Tibial nerve (tissue), 4 donors: ENCODE measurements around the gene NRXN3. TPM values are rescaled to one million over a fixed set of nuclear protein-coding genes. Genes with fewer than 3 reads are reported as not detected.

Experiments
- DNase-seq, 2 donors: peaks; one replicate each; pipeline ENCODE4 v3.0.0-alpha.2; 2019; ENCODE audit warnings: low spot score in 2 of 2
- H3K27ac ChIP-seq, 4 donors: fragments of 200-600 bp; sonication (generic) in 3 of 4; one replicate each; pipeline ENCODE4 v1.5.1; 2017 to 2019; ENCODE audit warnings: mild to moderate bottlenecking in 1 of 4
- H3K27me3 ChIP-seq, 2 donors: fragments of 200-600 bp; sonication (generic) in 1 of 2; one replicate each; pipeline versions ENCODE4 v1.5.1 to v1.6.0; 2017 to 2019
- H3K36me3 ChIP-seq, 3 donors: fragments of 200-600 bp; sonication (generic); one replicate each; pipeline ENCODE4 v1.5.1; 2018 to 2019
- H3K4me1 ChIP-seq, 4 donors: fragments of 200-600 bp; sonication (generic) in 3 of 4; one replicate each; pipeline ENCODE4 v1.5.1; 2017 to 2019
- H3K4me3 ChIP-seq, 4 donors: fragments of 200-600 bp; sonication (generic) in 3 of 4; one replicate each; pipeline ENCODE4 v1.5.1; 2017 to 2019; ENCODE audit warnings: mild to moderate bottlenecking in 1 of 4, moderate library complexity in 1 of 4
- H3K9me3 ChIP-seq, 4 donors: fragments of 200-600 bp; sonication (generic) in 3 of 4; one replicate each; pipeline ENCODE4 v1.5.1; 2017 to 2019
- CTCF ChIP-seq, 5 experiments: fragments of 200-600 bp in 3 of 5; fragments of 450-650 bp in 2 of 5; sonication (generic) in 3 of 5; IDR thresholded peaks; one replicate each; pipeline ENCODE4 v1.5.1; 2016 to 2019; ENCODE audit warnings: antibody characterized with exemption in 5 of 5, mild to moderate bottlenecking in 3 of 5, moderate library complexity in 2 of 5
- EP300 ChIP-seq, 2 donors: sonication (generic); formaldehyde crosslinking; IDR thresholded peaks; one replicate each; pipeline ENCODE4 v1.6.1; 2017; ENCODE audit warnings: antibody characterized with exemption in 2 of 2, mild to moderate bottlenecking in 1 of 2
- POLR2A ChIP-seq, 2 donors: fragments of 450-650 bp; IDR thresholded peaks; one replicate each; pipeline ENCODE4 v1.6.1; 2017; ENCODE audit warnings: antibody characterized with exemption in 2 of 2, mild to moderate bottlenecking in 2 of 2, moderate library complexity in 2 of 2
- WGBS, 2 donors: methylation state at CpG; one replicate each; pipeline ENCODE4 v1.1.5; 2018; 5-methylcytosine and 5-hydroxymethylcytosine counted together
- total RNA-seq, 4 donors: library from RNA; depleted of rRNA; stranded (reverse); fragments of >200 nt; gene quantifications; one replicate each; pipeline ENCODE4 v1.1.0, GENCODE V29; 2016

The NRXN3 gene
- total RNA-seq, 4 donors from 2014 or later, result 16.7 to 52.2 (median 19.7) TPM

DNA sequence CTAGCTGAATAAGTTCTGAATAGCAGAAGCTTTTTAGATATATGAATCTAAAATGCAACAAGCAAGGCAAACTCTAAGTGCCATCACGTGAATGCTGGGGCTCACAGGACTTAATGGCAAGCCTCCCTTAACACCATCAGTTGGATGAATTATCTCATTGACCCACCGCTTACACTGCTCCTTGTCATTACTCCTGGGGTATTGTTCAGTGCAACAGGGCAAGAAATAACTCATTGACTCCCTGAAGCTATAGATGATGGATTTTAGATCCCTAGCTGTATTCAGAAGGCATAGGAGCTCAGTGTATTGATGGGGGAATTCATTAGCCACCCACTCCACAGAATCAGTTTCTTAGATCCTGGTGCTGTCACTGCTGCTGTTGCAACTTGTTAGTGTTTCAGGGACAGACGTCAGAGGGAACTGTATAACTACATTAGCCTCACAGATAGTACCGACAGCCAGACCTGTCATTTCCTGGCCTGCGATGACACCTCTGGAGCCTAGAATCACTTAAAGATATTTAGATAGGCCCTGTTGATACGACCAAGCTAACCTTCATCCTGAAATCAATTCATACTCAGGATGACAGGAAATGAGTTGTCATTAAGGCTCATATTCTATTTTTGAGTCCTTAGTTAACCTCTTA lies 1305.8 kb downstream of the NRXN3 start:
- no peak for DNase-seq
- no peaks in the 10 kb centered on the region for H3K27me3 ChIP-seq
- WGBS, 2 donors, result 61 to 71% methylated on average over 6 of the region's 6 CpGs
- H3K36me3 ChIP-seq, result no peaks in the 10 kb centered on the region
- H3K4me1 ChIP-seq, result no peaks in the 10 kb centered on the region
- TF ChIP-seq EP300 (IDR thresholded peaks at IDR 0.05) (no peak), POLR2A (IDR thresholded peaks at IDR 0.05) (no peak), CTCF (IDR thresholded peaks at IDR 0.05) (no peak)
- H3K4me3 ChIP-seq, result no peak overlapping the region
- no peak overlapping the region for H3K27ac ChIP-seq
- no peaks in the 10 kb centered on the region for H3K9me3 ChIP-seq

GRCh38 chr14:79476552-79476951 lies 1306.4 kb downstream of the NRXN3 start:
- TF ChIP-seq CTCF (IDR thresholded peaks at IDR 0.05) (no peak), POLR2A (IDR thresholded peaks at IDR 0.05) (no peak), EP300 (IDR thresholded peaks at IDR 0.05) (no peak)
- WGBS, 2 donors, result 86% methylated on average over 2 of the region's 2 CpGs
- no peaks in the 10 kb centered on the region for H3K4me1 ChIP-seq
- no peak for DNase-seq
- no peaks in the 10 kb centered on the region for H3K27me3 ChIP-seq
- H3K9me3 ChIP-seq, result no peaks in the 10 kb centered on the region
- no peak overlapping the region for H3K4me3 ChIP-seq
- H3K27ac ChIP-seq, result no peak overlapping the region
- no peaks in the 10 kb centered on the region for H3K36me3 ChIP-seq

DNA sequence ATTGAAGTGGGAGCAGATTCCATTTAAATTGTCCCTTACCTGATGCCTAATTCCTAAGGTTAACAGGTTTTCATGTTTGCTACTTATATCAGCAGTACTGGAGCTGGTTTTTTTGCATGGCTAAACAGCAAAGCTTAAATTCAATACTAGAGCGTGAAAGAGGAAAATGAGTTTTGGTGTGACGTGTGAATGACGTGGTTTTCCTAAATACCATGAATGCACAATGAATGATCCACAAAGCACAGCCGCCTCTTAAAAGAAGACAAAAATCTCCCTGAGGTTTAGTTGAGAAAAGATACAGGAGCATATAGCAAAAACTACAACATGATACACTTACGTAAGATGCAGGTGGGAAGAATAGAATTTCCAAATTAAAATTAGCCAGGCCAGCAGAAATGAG lies 1310.0 kb downstream of the NRXN3 start:
- 86 to 93% methylated on average over 5 of the region's 5 CpGs for WGBS, 2 donors
- Histone ChIP-seq H3K27me3 (no peaks in the 10 kb centered on the region), H3K4me1 (peaks cover 0 to 7% (median 0%) of the 10 kb centered on the region in 4 donors), H3K9me3 (no peaks in the 10 kb centered on the region), H3K4me3 (no peak overlapping the region), H3K27ac (no peak overlapping the region), H3K36me3 (no peaks in the 10 kb centered on the region)
- DNase-seq, result no peak
- no peak for TF ChIP-seq POLR2A (IDR thresholded peaks at IDR 0.05)
- no peak for TF ChIP-seq CTCF (IDR thresholded peaks at IDR 0.05)
- no peak for TF ChIP-seq EP300 (IDR thresholded peaks at IDR 0.05)

DNA sequence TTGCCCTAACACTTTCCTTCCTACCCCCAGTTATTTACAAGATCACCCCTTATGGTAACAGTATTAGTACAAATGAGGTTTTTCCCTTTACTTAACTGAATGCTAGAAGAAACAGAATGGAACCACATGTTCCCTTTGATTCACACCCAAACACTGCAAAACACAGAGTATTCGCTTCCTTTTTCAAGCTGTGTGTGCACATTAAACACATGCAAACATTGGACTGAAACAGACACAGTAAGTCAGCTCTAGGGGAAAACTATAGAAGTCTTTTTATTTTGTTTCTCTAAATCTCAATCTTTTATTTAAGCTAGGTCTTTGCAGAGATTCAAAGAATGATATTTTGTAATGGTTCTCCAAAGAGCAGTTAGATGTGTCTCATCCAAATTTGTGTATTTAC lies 1312.7 kb downstream of the NRXN3 start:
- Histone ChIP-seq H3K4me3 (no peak overlapping the region), H3K27ac (peak overlapping the region in 1 of 4 donors; percentile 78), H3K9me3 (no peaks in the 10 kb centered on the region), H3K36me3 (no peaks in the 10 kb centered on the region), H3K4me1 (peaks cover 0 to 7% (median 0%) of the 10 kb centered on the region in 4 donors), H3K27me3 (no peaks in the 10 kb centered on the region)
- TF ChIP-seq CTCF (IDR thresholded peaks at IDR 0.05), result no peak
- no peak for TF ChIP-seq EP300 (IDR thresholded peaks at IDR 0.05)
- no peak for TF ChIP-seq POLR2A (IDR thresholded peaks at IDR 0.05)
- no peak for DNase-seq
- 75 to 79% methylated on average over 1 of the region's 1 CpG for WGBS, 2 donors

- Histone ChIP-seq H3K9me3 (no peaks in the 10 kb centered on the region), H3K4me3 (no peak overlapping the region), H3K27ac (peak overlapping the region in 2 of 4 donors; percentile 4 to 78), H3K27me3 (no peaks in the 10 kb centered on the region), H3K36me3 (no peaks in the 10 kb centered on the region), H3K4me1 (peaks cover 0 to 7% (median 0%) of the 10 kb centered on the region in 4 donors)
- TF ChIP-seq EP300 (IDR thresholded peaks at IDR 0.05), result no peak
- TF ChIP-seq POLR2A (IDR thresholded peaks at IDR 0.05), result no peak
- no peak for TF ChIP-seq CTCF (IDR thresholded peaks at IDR 0.05)
- DNase-seq, result no peak
- 39 to 44% methylated on average over 7 of the region's 7 CpGs for WGBS, 2 donors
These were observed 1313.6 kb downstream of the NRXN3 start for GRCh38 chr14:79483477-79484388.
